HepG2 (cell line): ENCODE measurements around the gene DCAF7. TPM values are rescaled to one million over a fixed set of nuclear protein-coding genes. Genes with fewer than 3 reads are reported as not detected.

Experiments used
- CSRNP1 ChIP-seq: sonication (generic); formaldehyde crosslinking; IDR thresholded peaks from 2 replicates; pipeline ENCODE4 v1.8.1; 2023; ENCODE audit warnings: mild to moderate bottlenecking, missing genetic modification reagents
- DZIP1 ChIP-seq: sonication (generic); formaldehyde crosslinking; IDR thresholded peaks from 2 replicates; pipeline ENCODE4 v1.5.0; 2020; ENCODE audit warnings: mild to moderate bottlenecking, missing genetic modification reagents
- HHEX ChIP-seq: IDR thresholded peaks from 2 replicates; pipeline ENCODE4 v1.6.1; 2016; ENCODE audit warnings: control low read depth
- KDM4B ChIP-seq: sonication (generic); formaldehyde crosslinking; IDR thresholded peaks from 2 replicates; pipeline ENCODE4 v1.4.0; 2020; ENCODE audit warnings: missing genetic modification reagents
- KIAA2018 ChIP-seq: sonication (generic); formaldehyde crosslinking; IDR thresholded peaks from 2 replicates; pipeline ENCODE4 v1.5.0; 2020; ENCODE audit warnings: mild to moderate bottlenecking, missing genetic modification reagents, borderline replicate concordance
- MYPOP ChIP-seq: sonication (generic); formaldehyde crosslinking; IDR thresholded peaks from 2 replicates; pipeline ENCODE4 v1.8.1; 2023; ENCODE audit warnings: mild to moderate bottlenecking, moderate library complexity, missing genetic modification reagents
- ZNF136 ChIP-seq: sonication (generic); formaldehyde crosslinking; IDR thresholded peaks from 2 replicates; pipeline ENCODE4 v1.8.1; 2022; ENCODE audit warnings: low read depth, mild to moderate bottlenecking, moderate library complexity, missing genetic modification reagents
- ZNF512 ChIP-seq: sonication (generic); formaldehyde crosslinking; IDR thresholded peaks from 2 replicates; pipeline ENCODE4 v1.4.0; 2020; ENCODE audit warnings: mild to moderate bottlenecking, missing genetic modification reagents
- polyA plus RNA-seq, 8 experiments: library from polyadenylated mRNA; depleted of rRNA in 3 of 8; stranded (reverse) in 7 of 8; unstranded in 1 of 8; fragments of >200 nt; fragmentation: Illumina TruSeq in 4 of 8; extraction: Trizol in 4 of 8; gene quantifications; 2 replicates each; pipeline versions ENCODE4 v1.2.1 to v1.2.3, GENCODE V29; 2011 to 2016; ENCODE audit warnings: low read depth in 4 of 8, missing spikeins in 1 of 8, mixed read lengths in 1 of 8; ENCODE audit not compliant: insufficient read depth in 1 of 8
- total RNA-seq, 5 experiments: library from RNA; depleted of rRNA; stranded (reverse); fragments of >200 nt; fragmentation: Illumina TruSeq; extraction: Trizol; gene quantifications; 2 replicates each; pipeline ENCODE4 v1.2.3, GENCODE V29; 2016; ENCODE audit warnings: low read depth in 1 of 5

The DCAF7 gene
- total and polyA plus RNA-seq, 2 of the 13 experiments (the other 11 are each of a cell fraction or from before 2014, with no cell fraction given) = 55.2 to 73.4 TPM

- TF ChIP-seq KIAA2018 (CRISPR knock-in tag) = no peak
- no peak for TF ChIP-seq ZNF512
- 0 out of 2 replicates have a peak, but pooled peaks have one; percentile 69 for TF ChIP-seq CSRNP1 (CRISPR knock-in tag)
- TF ChIP-seq HHEX (CRISPR knock-in tag) = peak; percentile 82
- peak; percentile 43 for TF ChIP-seq KDM4B (CRISPR knock-in tag)
- peak; percentile 70; the same call in 1 of the 2 replicates for TF ChIP-seq ZNF136 (CRISPR knock-in tag)
- TF ChIP-seq MYPOP (CRISPR knock-in tag) = peak; percentile 53; the same call in 1 of the 2 replicates
- no peak for TF ChIP-seq DZIP1 (CRISPR knock-in tag)
These were observed 27.9 kb downstream of the DCAF7 start (continued) for GRCh38 chr17:63578027-63578768.
